GM04503 (cell line): ENCODE data around the gene LY9.

Source experiments
- DNase-seq: peaks from one replicate; pipeline ENCODE4 v3.0.0-alpha.2; 2012; ENCODE audit warnings: low read depth

The LY9 gene

GRCh38 chr1:160801836-160802580, 6.0 kb downstream of the LY9 start:
- no peak for DNase-seq

- DNase-seq: no peak
Measured at GRCh38 chr1:160806109-160806665, 10.2 kb downstream of the LY9 start.

GRCh38 chr1:160806784-160807183, 10.8 kb downstream of the LY9 start:
- no peak for DNase-seq

DNA sequence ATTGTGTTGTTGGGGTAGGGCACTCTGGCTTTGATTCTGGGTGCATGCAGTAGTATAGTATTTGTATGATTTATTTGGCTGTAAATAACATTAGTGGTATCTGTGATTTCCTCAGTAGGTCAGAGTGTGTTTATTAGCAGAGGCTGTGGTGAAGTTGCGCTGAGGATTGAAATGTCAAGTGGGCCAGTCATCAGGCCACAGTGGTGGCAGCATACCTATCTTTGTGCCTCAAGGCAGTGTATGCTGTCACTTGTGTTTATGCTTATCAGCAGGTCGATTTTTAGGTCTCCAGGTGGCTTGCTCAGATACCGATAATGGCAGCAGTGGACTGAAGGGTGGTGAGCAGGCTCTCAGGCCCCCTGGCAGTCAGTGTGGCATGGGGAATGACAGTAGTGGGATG, 11.3 kb downstream of the LY9 start:
- DNase-seq: no peak

DNA sequence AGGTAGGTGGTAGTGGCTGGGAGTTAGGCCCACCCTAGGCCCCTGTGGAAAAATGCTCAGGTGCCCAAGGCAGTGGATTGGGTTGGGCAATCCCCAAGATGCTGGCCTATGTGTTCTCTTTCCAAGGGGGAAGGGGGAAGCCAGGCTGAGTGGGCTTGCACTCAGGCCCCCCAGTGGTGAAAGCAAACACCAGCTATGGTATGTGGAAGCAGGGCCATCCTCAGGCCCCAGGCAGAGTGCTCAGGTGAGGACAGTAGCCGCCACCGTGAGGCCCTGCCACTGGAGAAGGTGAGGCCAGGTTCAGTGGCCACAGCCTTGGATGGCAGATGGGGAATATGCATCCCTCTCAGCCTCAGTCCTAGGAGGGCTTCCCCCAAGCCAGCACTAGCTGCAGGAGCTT, 11.8 kb downstream of the LY9 start:
- no peak for DNase-seq

DNA sequence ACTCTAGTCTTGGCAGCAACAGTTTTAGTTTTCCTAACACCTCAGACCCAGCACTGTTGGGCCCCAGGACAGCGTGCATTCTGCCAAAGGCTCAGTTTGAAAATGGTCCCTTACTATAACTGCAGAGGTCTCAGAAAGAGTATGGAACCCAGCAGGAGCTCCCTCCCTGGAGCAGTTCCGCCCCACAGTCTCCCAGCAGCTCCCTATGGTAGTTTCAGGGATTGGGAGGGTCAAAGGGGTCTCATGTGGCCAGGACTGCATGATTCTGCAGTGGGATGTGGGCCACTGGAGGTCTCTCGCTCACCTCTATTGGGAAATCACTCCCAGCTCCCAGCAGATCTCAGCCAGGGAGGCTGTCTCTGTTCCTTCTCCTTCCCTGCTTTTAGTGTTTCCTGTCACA, 12.3 kb downstream of the LY9 start:
- no peak for DNase-seq

- DNase-seq: no peak
Measured at GRCh38 chr1:160810486-160810885, 14.5 kb downstream of the LY9 start.

DNA sequence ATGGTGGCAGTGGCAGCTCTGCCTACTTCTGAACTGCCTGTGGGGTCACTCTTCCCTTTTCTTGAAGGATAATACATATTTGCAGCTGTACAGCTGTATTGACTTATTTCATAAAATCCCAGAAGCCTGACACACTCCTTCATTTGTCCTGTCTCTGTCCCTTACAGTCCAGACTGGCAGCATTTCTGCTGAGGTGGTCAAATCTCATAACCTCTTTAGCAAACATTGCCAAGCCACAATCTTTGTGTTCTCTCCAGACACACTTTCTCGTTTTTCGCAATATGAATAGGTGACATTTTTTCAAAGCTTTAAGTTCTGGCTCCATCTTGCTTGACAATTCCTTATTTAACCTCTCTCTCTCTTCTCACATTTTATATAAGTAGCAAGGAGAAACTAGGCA, 15.2 kb downstream of the LY9 start:
- no peak for DNase-seq

GRCh38 chr1:160813215-160813614, 17.2 kb downstream of the LY9 start:
- DNase-seq: no peak

DNA sequence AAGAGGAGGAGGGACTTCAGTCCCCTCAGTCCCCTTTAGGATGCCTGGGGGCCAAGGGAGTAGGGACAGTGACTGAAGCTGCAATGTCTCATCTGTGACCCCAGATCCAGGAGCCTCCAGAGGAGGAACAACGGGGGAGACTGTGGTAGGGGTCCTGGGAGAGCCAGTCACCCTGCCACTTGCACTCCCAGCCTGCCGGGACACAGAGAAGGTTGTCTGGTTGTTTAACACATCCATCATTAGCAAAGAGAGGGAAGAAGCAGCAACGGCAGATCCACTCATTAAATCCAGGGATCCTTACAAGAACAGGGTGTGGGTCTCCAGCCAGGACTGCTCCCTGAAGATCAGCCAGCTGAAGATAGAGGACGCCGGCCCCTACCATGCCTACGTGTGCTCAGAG, 18.3 kb downstream of the LY9 start:
- DNase-seq: no peak

GRCh38 chr1:160814856-160815255, 18.9 kb downstream of the LY9 start:
- no peak for DNase-seq

GRCh38 chr1:160818207-160818937, 22.4 kb downstream of the LY9 start:
- DNase-seq: no peak

GRCh38 chr1:160819186-160819585, 23.2 kb downstream of the LY9 start:
- DNase-seq: no peak

GRCh38 chr1:160821627-160822026, 25.7 kb downstream of the LY9 start:
- DNase-seq: no peak

- no peak for DNase-seq
Measured at GRCh38 chr1:160823296-160823695, 27.3 kb downstream of the LY9 start.

DNA sequence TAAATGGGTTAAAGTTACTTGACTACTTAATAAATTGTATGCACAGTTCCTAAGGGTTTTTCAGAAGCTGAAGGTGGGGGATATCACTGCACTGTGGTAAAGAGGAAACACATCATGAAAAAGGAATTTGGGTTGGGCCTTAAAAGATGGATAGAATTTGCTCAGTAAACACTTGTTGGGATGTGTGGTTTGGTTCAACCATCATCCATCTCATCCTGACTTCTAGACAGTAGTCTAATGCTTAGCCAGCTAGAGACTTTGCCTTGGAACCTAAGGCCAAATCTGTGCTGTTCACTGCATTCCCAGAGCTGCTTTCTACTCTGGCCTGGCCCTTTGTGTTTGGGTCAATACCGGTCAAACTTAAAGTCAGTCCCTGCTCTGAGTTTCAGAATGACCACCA, 30.6 kb downstream of the LY9 start:
- DNase-seq: no peak

- no peak for DNase-seq
Measured at GRCh38 chr1:160827418-160827817, 31.4 kb downstream of the LY9 start.

GRCh38 chr1:160829766-160830165, 33.8 kb downstream of the LY9 start:
- no peak for DNase-seq

DNA sequence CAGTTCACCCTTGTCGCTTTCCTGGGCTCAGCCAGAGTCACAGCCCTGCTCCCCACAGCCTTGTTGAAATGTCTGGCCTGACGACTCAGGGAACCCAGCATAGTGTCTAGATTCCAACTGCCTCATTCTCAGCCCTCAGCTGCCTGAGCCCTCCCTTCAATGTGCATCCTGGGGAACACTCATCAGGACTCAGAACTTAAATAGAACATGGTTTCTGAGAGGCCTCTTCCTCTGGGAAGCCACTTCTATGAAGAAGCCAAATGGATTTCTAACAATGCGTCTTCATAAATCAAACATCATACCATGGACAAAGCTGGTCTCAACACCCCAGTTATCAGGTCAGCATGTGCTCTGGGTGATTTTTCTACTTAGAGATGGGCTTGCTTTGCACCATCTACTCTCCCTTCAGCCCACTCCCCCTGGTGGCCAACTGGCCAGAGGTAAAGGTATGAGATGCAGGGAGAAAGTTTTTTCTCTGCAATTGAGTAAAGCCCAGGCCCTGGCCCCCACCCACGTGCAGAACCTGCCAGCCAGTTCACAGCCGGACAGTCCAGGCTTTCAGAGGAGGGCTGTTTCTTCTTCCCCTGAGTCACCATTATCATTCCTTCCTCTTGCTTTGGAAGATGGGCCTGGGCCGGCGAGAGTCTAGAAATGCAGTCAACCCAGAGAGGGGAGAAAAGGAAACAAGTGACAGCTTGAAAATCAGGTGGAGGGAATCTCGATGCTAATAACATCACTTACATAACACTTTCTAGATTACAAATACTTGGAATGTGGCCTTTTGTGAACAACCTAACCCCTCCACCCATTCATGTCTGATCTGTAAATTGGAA, 34.6 kb downstream of the LY9 start:
- no peak for DNase-seq

DNA sequence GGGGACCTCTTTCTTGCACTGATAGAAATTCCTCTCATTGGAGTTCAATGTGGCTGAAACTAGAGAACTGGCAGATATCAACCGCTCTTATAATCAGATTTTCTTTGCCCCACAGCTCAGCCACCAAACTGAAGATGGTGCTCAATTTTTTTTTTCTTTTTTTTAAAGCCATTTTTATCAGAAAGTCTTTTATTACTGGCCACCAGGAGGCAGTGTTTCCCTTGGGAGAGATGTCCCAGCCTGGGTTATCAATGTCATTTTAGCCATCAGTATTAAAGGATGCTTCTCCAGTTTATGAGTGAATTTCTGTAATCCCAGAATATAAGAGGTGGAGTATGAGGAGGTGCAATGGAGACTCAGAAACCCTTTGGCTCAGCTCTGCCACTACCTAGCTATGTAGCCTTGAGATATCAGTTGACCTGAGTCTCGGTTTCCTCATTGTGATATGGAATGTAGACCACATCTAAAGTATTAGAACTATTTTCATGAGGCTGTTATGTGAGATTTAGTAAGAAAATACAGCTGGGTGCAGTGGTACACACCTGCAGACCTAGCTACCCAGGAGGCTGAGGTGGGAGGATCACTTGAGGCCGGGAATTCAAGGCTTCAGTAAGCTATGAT, 39.1 kb downstream of the LY9 start:
- no peak for DNase-seq

DNA sequence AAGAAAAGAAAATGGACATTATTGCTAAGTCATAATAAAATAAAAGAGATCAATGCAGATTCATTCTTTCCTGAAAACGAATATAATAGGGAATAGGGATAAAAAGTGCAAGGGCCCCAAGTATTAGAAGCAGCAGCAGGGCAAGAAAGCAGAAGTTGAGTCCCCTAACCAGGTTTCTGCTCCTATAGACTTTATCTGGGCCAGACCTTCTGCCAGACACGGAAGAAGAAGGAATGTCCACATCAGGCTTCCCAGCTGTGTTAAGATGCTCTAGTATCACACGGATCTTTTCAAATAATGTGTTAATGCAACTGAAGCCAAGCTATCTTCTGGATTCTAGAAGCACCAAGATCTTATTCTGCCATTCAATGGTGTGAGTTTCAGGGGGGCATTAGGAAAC, 39.8 kb downstream of the LY9 start:
- DNase-seq: no peak

GRCh38 chr1:160836561-160836960, 40.6 kb downstream of the LY9 start:
- no peak for DNase-seq
